GM18511 (cell line): ENCODE results near the gene PTPRN2.

Source experiments
- ATAC-seq: cut with Tn5 transposase; IDR thresholded peaks from one replicate; pipeline ENCODE4 v1.9.1; 2021; ENCODE audit warnings: mild to moderate bottlenecking, moderate library complexity; ENCODE audit not compliant: unreplicated experiment

The PTPRN2 gene

GRCh38 chr7:158016180-158017097, 571.2 kb downstream of the PTPRN2 start:
- no peak for ATAC-seq

GRCh38 chr7:158015403-158016179, 572.0 kb downstream of the PTPRN2 start:
- no peak for ATAC-seq

GRCh38 chr7:158014976-158015375, 572.6 kb downstream of the PTPRN2 start:
- ATAC-seq: no peak

GRCh38 chr7:158013085-158013668, 574.4 kb downstream of the PTPRN2 start:
- no peak for ATAC-seq

GRCh38 chr7:158011941-158012340, 575.7 kb downstream of the PTPRN2 start:
- no peak for ATAC-seq

- ATAC-seq: no peak
These were observed 576.5 kb downstream of the PTPRN2 start for GRCh38 chr7:158010961-158011693.

GRCh38 chr7:158009886-158010285, 577.7 kb downstream of the PTPRN2 start:
- no peak for ATAC-seq

GRCh38 chr7:158008267-158008666, 579.4 kb downstream of the PTPRN2 start:
- ATAC-seq: no peak

- ATAC-seq: no peak
These were observed 579.8 kb downstream of the PTPRN2 start for GRCh38 chr7:158007697-158008257.

- no peak for ATAC-seq
These were observed 580.6 kb downstream of the PTPRN2 start for GRCh38 chr7:158006841-158007696.

- ATAC-seq: no peak
These were observed 582.1 kb downstream of the PTPRN2 start for GRCh38 chr7:158005531-158005930.

GRCh38 chr7:158004123-158004490, 583.5 kb downstream of the PTPRN2 start:
- ATAC-seq: no peak

GRCh38 chr7:158003441-158004122, 584.0 kb downstream of the PTPRN2 start:
- no peak for ATAC-seq

- no peak for ATAC-seq
These were observed 585.0 kb downstream of the PTPRN2 start for GRCh38 chr7:158002486-158003080.

- ATAC-seq: no peak
These were observed 585.9 kb downstream of the PTPRN2 start for GRCh38 chr7:158001621-158002320.

- ATAC-seq: no peak
These were observed 586.6 kb downstream of the PTPRN2 start for GRCh38 chr7:158001003-158001402.

GRCh38 chr7:158000160-158000559, 587.5 kb downstream of the PTPRN2 start:
- ATAC-seq: no peak
